ENCODE measurements around the gene HMCN1. TPM values are rescaled to one million over a fixed set of nuclear protein-coding genes. Genes with fewer than 3 reads are reported as not detected.

The HMCN1 gene
- total and polyA plus RNA-seq, 4 donors, result 1.5 to 6.8 (median 3.5) TPM

GRCh38 chr1:185774394-185774793 is 40.2 kb downstream of the HMCN1 start:
- Histone ChIP-seq H3K27me3 (ENCODE audit: control insufficient read depth in 4 of 4, insufficient read depth in 4 of 4, low read length in 3 of 4) (no peaks in the 10 kb centered on the region), H3K4me3 (ENCODE audit: low read depth in 1 of 3, low read length in 3 of 3) (no peak overlapping the region), H3K36me3 (ENCODE audit: control insufficient read depth in 4 of 4, insufficient read depth in 3 of 4, low read depth in 1 of 4, low read length in 3 of 4) (no peaks in the 10 kb centered on the region), H3K9ac (ENCODE audit: low read depth in 1 of 2, low read length in 2 of 2) (no peak overlapping the region), H3K4me1 (ENCODE audit: control insufficient read depth in 4 of 4, insufficient read depth in 4 of 4, low read length in 3 of 4) (no peaks in the 10 kb centered on the region), H3K9me3 (ENCODE audit: control insufficient read depth in 4 of 4, low read length in 3 of 4) (no peaks in the 10 kb centered on the region), H3K27ac (ENCODE audit: low read depth in 1 of 2, low read length in 2 of 2) (no peak overlapping the region)
- DNase-seq (ENCODE audit: low spot score), result no peak
- TF ChIP-seq SP1 (IDR thresholded peaks at IDR 0.05), result no peak
- no peak for TF ChIP-seq FOXA2 (IDR thresholded peaks at IDR 0.05)
- TF ChIP-seq YY1 (IDR thresholded peaks at IDR 0.05), result no peak
- TF ChIP-seq, protein P1, sequence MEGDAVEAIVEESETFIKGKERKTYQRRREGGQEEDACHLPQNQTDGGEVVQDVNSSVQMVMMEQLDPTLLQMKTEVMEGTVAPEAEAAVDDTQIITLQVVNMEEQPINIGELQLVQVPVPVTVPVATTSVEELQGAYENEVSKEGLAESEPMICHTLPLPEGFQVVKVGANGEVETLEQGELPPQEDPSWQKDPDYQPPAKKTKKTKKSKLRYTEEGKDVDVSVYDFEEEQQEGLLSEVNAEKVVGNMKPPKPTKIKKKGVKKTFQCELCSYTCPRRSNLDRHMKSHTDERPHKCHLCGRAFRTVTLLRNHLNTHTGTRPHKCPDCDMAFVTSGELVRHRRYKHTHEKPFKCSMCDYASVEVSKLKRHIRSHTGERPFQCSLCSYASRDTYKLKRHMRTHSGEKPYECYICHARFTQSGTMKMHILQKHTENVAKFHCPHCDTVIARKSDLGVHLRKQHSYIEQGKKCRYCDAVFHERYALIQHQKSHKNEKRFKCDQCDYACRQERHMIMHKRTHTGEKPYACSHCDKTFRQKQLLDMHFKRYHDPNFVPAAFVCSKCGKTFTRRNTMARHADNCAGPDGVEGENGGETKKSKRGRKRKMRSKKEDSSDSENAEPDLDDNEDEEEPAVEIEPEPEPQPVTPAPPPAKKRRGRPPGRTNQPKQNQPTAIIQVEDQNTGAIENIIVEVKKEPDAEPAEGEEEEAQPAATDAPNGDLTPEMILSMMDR (IDR thresholded peaks at IDR 0.05; ENCODE audit: low read depth, low read length, missing input control), result no peak
- TF ChIP-seq EGR1 (IDR thresholded peaks at IDR 0.05; ENCODE audit: low read depth in 2 of 2), result no peak
- TF ChIP-seq GABPA (IDR thresholded peaks at IDR 0.05 in 1 of 2, conservative IDR thresholded peaks at IDR 0.05 in 1 of 2), result no peak
- TF ChIP-seq RAD21 (IDR thresholded peaks at IDR 0.05), result no peak
- no peak for TF ChIP-seq TAF1 (conservative IDR thresholded peaks at IDR 0.05)
- TF ChIP-seq NR2F2 (IDR thresholded peaks at IDR 0.05), result no peak
- TF ChIP-seq RXRA (IDR thresholded peaks at IDR 0.05), result no peak
- TF ChIP-seq FOXA1 (IDR thresholded peaks at IDR 0.05), result no peak
- TF ChIP-seq, protein P2, sequence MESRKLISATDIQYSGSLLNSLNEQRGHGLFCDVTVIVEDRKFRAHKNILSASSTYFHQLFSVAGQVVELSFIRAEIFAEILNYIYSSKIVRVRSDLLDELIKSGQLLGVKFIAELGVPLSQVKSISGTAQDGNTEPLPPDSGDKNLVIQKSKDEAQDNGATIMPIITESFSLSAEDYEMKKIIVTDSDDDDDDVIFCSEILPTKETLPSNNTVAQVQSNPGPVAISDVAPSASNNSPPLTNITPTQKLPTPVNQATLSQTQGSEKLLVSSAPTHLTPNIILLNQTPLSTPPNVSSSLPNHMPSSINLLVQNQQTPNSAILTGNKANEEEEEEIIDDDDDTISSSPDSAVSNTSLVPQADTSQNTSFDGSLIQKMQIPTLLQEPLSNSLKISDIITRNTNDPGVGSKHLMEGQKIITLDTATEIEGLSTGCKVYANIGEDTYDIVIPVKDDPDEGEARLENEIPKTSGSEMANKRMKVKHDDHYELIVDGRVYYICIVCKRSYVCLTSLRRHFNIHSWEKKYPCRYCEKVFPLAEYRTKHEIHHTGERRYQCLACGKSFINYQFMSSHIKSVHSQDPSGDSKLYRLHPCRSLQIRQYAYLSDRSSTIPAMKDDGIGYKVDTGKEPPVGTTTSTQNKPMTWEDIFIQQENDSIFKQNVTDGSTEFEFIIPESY (IDR thresholded peaks at IDR 0.05), result no peak
- TF ChIP-seq HNF4G (IDR thresholded peaks at IDR 0.05), result no peak
- no peak for TF ChIP-seq ATF3 (IDR thresholded peaks at IDR 0.05)
- TF ChIP-seq, protein P3, sequence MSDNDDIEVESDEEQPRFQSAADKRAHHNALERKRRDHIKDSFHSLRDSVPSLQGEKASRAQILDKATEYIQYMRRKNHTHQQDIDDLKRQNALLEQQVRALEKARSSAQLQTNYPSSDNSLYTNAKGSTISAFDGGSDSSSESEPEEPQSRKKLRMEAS (IDR thresholded peaks at IDR 0.05), result no peak
- no peak for TF ChIP-seq HNF4A (conservative IDR thresholded peaks at IDR 0.05)
- no peak for TF ChIP-seq JUND (IDR thresholded peaks at IDR 0.05)
- 47% methylated on average over 5 of the region's 5 CpGs for WGBS

- H3K27ac ChIP-seq (ENCODE audit: low read depth in 1 of 2, low read length in 2 of 2), result no peak overlapping the region
- H3K27me3 ChIP-seq (ENCODE audit: control insufficient read depth in 4 of 4, insufficient read depth in 4 of 4, low read length in 3 of 4), result no peaks in the 10 kb centered on the region
- H3K9me3 ChIP-seq (ENCODE audit: control insufficient read depth in 4 of 4, low read length in 3 of 4), result no peaks in the 10 kb centered on the region
- no peaks in the 10 kb centered on the region for H3K36me3 ChIP-seq (ENCODE audit: control insufficient read depth in 4 of 4, insufficient read depth in 3 of 4, low read depth in 1 of 4, low read length in 3 of 4)
- no peaks in the 10 kb centered on the region for H3K4me1 ChIP-seq (ENCODE audit: control insufficient read depth in 4 of 4, insufficient read depth in 4 of 4, low read length in 3 of 4)
- DNase-seq (ENCODE audit: low spot score), result no peak
- TF ChIP-seq TAF1 (conservative IDR thresholded peaks at IDR 0.05) (no peak), NR2F2 (IDR thresholded peaks at IDR 0.05) (no peak), FOXA1 (IDR thresholded peaks at IDR 0.05) (no peak), RXRA (IDR thresholded peaks at IDR 0.05) (no peak), HNF4A (conservative IDR thresholded peaks at IDR 0.05) (no peak), HNF4G (IDR thresholded peaks at IDR 0.05) (no peak), GABPA (IDR thresholded peaks at IDR 0.05 in 1 of 2, conservative IDR thresholded peaks at IDR 0.05 in 1 of 2) (no peak), YY1 (IDR thresholded peaks at IDR 0.05) (no peak), JUND (IDR thresholded peaks at IDR 0.05) (no peak)
- TF ChIP-seq, protein P3 (IDR thresholded peaks at IDR 0.05), result no peak
- TF ChIP-seq, protein P1 (IDR thresholded peaks at IDR 0.05; ENCODE audit: low read depth, low read length, missing input control), result no peak
- H3K9ac ChIP-seq (ENCODE audit: low read depth in 1 of 2, low read length in 2 of 2), result no peak overlapping the region
- H3K4me3 ChIP-seq (ENCODE audit: low read depth in 1 of 3, low read length in 3 of 3), result no peak overlapping the region
Observed at GRCh38 chr1:185775501-185775900, 41.3 kb downstream of the HMCN1 start.

Measured in liver (tissue), 9 donors.